ENCODE data around the gene FBLN1.

Gene FBLN1

DNA sequence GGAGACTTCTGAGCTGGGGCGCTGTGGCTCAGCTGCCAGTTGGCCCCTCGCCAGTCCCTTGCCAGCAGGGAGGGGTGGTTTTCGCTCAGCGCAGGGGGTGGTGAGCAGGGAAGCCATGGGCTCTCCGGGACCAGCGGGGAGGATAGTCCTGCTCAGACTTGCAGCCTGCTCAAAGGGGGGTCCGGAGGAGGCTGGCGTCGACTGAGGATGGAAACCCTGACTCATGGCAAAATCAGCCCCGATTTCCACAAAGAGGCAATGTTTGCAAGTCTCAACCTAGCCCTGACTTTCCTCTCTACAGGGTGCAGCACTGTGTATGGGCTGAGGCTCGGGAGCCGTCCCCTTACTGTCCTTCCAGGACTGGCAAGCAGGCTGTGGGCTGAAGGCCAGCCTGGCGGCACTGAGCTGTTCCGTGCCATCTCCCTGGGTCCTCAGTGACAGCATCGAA, 35.1 kb downstream of the FBLN1 start:
- Histone ChIP-seq H3K4me2 (ENCODE audit: low read length) (no peak overlapping the region), H3K27ac (ENCODE audit: low read depth, low read length, poor library complexity, severe bottlenecking) (no peak overlapping the region), H3K9me3 (ENCODE audit: low read length) (no peaks in the 10 kb centered on the region), H3K4me1 (ENCODE audit: insufficient read depth, low read length, severe bottlenecking) (no peaks in the 10 kb centered on the region), H4K20me1 (ENCODE audit: insufficient read depth, low read length) (no peaks in the 10 kb centered on the region), H3F3A (ENCODE audit: insufficient read depth, low read length) (no peaks in the 10 kb centered on the region), H3K9ac (ENCODE audit: low read length) (no peak overlapping the region), H3K4me3 (ENCODE audit: low read depth, low read length, poor library complexity, severe bottlenecking) (no peak overlapping the region), H3K27me3 (ENCODE audit: insufficient read depth, low read length) (0 out of 2 replicates have a peak, but pooled peaks cover 2% of the 10 kb centered on the region), H3K79me2 (ENCODE audit: insufficient read depth, low read length) (no peaks in the 10 kb centered on the region), H3K9me2 (ENCODE audit: low read depth, low read length) (no peaks in the 10 kb centered on the region), H3K36me3 (ENCODE audit: insufficient read depth, low read length) (no peaks in the 10 kb centered on the region), H2AFZ (ENCODE audit: low read length) (no peak overlapping the region)
- no peak for TF ChIP-seq EZH2 (IDR thresholded peaks at IDR 0.05; ENCODE audit: borderline replicate concordance, low read length)
- TF ChIP-seq, protein P1, sequence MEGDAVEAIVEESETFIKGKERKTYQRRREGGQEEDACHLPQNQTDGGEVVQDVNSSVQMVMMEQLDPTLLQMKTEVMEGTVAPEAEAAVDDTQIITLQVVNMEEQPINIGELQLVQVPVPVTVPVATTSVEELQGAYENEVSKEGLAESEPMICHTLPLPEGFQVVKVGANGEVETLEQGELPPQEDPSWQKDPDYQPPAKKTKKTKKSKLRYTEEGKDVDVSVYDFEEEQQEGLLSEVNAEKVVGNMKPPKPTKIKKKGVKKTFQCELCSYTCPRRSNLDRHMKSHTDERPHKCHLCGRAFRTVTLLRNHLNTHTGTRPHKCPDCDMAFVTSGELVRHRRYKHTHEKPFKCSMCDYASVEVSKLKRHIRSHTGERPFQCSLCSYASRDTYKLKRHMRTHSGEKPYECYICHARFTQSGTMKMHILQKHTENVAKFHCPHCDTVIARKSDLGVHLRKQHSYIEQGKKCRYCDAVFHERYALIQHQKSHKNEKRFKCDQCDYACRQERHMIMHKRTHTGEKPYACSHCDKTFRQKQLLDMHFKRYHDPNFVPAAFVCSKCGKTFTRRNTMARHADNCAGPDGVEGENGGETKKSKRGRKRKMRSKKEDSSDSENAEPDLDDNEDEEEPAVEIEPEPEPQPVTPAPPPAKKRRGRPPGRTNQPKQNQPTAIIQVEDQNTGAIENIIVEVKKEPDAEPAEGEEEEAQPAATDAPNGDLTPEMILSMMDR (IDR thresholded peaks at IDR 0.05; ENCODE audit: low read length): no peak

DNA sequence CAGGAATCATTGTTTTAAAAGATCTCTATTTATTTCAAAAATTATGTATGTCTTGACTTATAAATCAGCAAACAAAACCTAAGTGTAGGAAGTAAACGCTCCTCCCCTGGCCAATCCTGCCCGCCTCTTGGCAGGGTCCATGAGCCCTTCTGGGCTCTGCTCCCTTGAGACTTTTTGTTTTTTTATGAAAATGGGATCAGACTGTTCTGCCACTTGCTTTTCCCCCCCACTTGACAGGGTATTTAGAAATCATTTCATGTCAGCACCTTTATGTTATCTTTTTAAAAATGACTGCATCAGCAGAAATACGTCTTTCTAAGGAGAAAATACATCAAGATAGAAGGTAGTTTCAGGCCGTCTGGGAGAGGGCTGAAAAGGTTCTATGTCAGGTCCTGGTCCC, 35.6 kb downstream of the FBLN1 start:
- Histone ChIP-seq H3K36me3 (ENCODE audit: insufficient read depth, low read length) (no peaks in the 10 kb centered on the region), H3K9me2 (ENCODE audit: low read depth, low read length) (no peaks in the 10 kb centered on the region), H3K79me2 (ENCODE audit: insufficient read depth, low read length) (no peaks in the 10 kb centered on the region), H3K4me3 (ENCODE audit: low read depth, low read length, poor library complexity, severe bottlenecking) (no peak overlapping the region), H3F3A (ENCODE audit: insufficient read depth, low read length) (no peaks in the 10 kb centered on the region), H3K9ac (ENCODE audit: low read length) (no peak overlapping the region), H2AFZ (ENCODE audit: low read length) (no peak overlapping the region), H3K27me3 (ENCODE audit: insufficient read depth, low read length) (0 out of 2 replicates have a peak, but pooled peaks cover 2% of the 10 kb centered on the region), H3K4me1 (ENCODE audit: insufficient read depth, low read length, severe bottlenecking) (no peaks in the 10 kb centered on the region), H3K4me2 (ENCODE audit: low read length) (no peak overlapping the region), H4K20me1 (ENCODE audit: insufficient read depth, low read length) (no peaks in the 10 kb centered on the region), H3K27ac (ENCODE audit: low read depth, low read length, poor library complexity, severe bottlenecking) (no peak overlapping the region), H3K9me3 (ENCODE audit: low read length) (no peaks in the 10 kb centered on the region)
- TF ChIP-seq, protein P1 (IDR thresholded peaks at IDR 0.05; ENCODE audit: low read length): no peak
- TF ChIP-seq EZH2 (IDR thresholded peaks at IDR 0.05; ENCODE audit: borderline replicate concordance, low read length): no peak

DNA sequence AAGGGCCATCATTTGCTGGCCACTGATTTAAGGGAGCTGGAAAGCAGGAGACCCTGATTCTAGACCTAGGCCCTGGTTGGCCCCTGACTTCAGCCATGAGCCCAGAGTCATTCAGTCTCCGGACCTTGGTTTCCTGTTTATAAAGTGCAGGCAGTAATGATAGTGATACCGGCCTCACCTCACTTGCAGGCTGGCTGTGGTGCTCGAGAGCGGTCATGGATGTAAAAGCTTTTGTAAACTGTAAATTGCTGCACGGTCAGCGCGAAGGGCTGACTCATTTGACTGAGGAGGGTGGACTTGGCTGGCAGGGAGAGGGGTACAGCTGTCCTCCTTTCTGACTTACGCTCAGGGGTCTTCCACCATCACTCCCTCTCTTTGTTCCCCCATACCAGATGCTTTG, 37.4 kb downstream of the FBLN1 start:
- Histone ChIP-seq H3K9me3 (ENCODE audit: low read length) (no peaks in the 10 kb centered on the region), H3F3A (ENCODE audit: insufficient read depth, low read length) (no peaks in the 10 kb centered on the region), H3K79me2 (ENCODE audit: insufficient read depth, low read length) (no peaks in the 10 kb centered on the region), H4K20me1 (ENCODE audit: insufficient read depth, low read length) (no peaks in the 10 kb centered on the region), H3K4me2 (ENCODE audit: low read length) (no peak overlapping the region), H2AFZ (ENCODE audit: low read length) (no peak overlapping the region), H3K4me1 (ENCODE audit: insufficient read depth, low read length, severe bottlenecking) (no peaks in the 10 kb centered on the region), H3K36me3 (ENCODE audit: insufficient read depth, low read length) (no peaks in the 10 kb centered on the region), H3K4me3 (ENCODE audit: low read depth, low read length, poor library complexity, severe bottlenecking) (no peak overlapping the region), H3K9me2 (ENCODE audit: low read depth, low read length) (no peaks in the 10 kb centered on the region), H3K27ac (ENCODE audit: low read depth, low read length, poor library complexity, severe bottlenecking) (no peak overlapping the region), H3K9ac (ENCODE audit: low read length) (no peak overlapping the region), H3K27me3 (ENCODE audit: insufficient read depth, low read length) (peaks cover 2% of the 10 kb centered on the region; the same call in 1 of the 2 replicates)
- no peak for TF ChIP-seq EZH2 (IDR thresholded peaks at IDR 0.05; ENCODE audit: borderline replicate concordance, low read length)
- TF ChIP-seq, protein P1 (IDR thresholded peaks at IDR 0.05; ENCODE audit: low read length): no peak

Measured in OCI-LY1 (cell line).